ENCODE data around the gene DPP3. TPM values are rescaled to one million over a fixed set of nuclear protein-coding genes. Genes with fewer than 3 reads are reported as not detected.
A peak's percentile ranks its signal among the peaks of the same experiment; 100 is the strongest.

DPP3 gene
- total RNA-seq, 1 donor from 2014 or later = 60.0 TPM

DNA sequence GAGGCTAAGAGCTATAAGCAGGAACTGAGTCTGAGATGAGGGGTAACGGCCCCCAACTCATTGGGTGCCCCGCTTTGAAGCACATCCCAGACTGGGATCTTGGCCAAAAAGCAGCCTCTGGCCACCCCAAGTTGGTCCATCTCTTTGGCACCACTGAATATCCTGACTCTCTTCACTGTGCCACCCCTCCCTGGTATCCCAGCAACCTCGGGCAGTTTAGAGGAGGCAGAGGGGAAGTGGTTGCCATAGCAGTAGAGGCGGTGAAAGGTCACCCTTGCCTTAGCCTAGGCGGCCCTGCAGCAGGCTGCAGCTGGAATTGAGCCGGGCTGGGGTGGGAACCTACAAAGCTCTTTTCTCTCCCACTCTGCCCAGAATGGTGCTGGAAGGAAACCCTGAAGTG, 12.5 kb upstream of the DPP3 start:
- no peak for TF ChIP-seq EZH2 (IDR thresholded peaks at IDR 0.05; ENCODE audit: insufficient read depth, low read length)
- TF ChIP-seq, protein P1, sequence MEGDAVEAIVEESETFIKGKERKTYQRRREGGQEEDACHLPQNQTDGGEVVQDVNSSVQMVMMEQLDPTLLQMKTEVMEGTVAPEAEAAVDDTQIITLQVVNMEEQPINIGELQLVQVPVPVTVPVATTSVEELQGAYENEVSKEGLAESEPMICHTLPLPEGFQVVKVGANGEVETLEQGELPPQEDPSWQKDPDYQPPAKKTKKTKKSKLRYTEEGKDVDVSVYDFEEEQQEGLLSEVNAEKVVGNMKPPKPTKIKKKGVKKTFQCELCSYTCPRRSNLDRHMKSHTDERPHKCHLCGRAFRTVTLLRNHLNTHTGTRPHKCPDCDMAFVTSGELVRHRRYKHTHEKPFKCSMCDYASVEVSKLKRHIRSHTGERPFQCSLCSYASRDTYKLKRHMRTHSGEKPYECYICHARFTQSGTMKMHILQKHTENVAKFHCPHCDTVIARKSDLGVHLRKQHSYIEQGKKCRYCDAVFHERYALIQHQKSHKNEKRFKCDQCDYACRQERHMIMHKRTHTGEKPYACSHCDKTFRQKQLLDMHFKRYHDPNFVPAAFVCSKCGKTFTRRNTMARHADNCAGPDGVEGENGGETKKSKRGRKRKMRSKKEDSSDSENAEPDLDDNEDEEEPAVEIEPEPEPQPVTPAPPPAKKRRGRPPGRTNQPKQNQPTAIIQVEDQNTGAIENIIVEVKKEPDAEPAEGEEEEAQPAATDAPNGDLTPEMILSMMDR (IDR thresholded peaks at IDR 0.05; ENCODE audit: insufficient read depth, low read depth, low read length) = no peak
- no peak for FAIRE-seq
- H3K27me3 ChIP-seq (ENCODE audit: insufficient read depth, low read length) = no peaks in the 10 kb centered on the region
- peaks cover 10% of the 10 kb centered on the region for H4K20me1 ChIP-seq (ENCODE audit: insufficient read depth, low read length)
- peak overlapping the region; percentile 83 for H3K9ac ChIP-seq (ENCODE audit: low read length)
- Mint-ChIP-seq H3K27me3 (ENCODE audit: low read depth, unreplicated experiment) (peaks cover 2% of the 10 kb centered on the region), H3K27ac (ENCODE audit: unreplicated experiment) (no peak overlapping the region), H3K4me3 (ENCODE audit: unreplicated experiment) (peak overlapping the region; percentile 87), H3K36me3 (ENCODE audit: low read depth, unreplicated experiment) (peaks cover 9% of the 10 kb centered on the region), H3K9me3 (ENCODE audit: unreplicated experiment) (no peaks in the 10 kb centered on the region), H3K4me1 (ENCODE audit: low read depth, unreplicated experiment) (peaks cover 1% of the 10 kb centered on the region)
- DNase-seq (ENCODE audit: low read depth) = no peak
- no peak overlapping the region for H3K27ac ChIP-seq (ENCODE audit: low read depth, low read length)
- H3K36me3 ChIP-seq (ENCODE audit: insufficient read depth, low read length) = no peaks in the 10 kb centered on the region
- peak overlapping the region; percentile 98 for H3K4me2 ChIP-seq (ENCODE audit: low read length)
- H3K4me1 ChIP-seq (ENCODE audit: insufficient read depth, low read length) = peaks cover 10% of the 10 kb centered on the region
- H3K79me2 ChIP-seq (ENCODE audit: insufficient read depth, low read length) = no peaks in the 10 kb centered on the region
- H3K4me3 ChIP-seq (ENCODE audit: insufficient read depth, low read depth, low read length) = peak overlapping the region; percentile 67
- no peaks in the 10 kb centered on the region for H3K9me3 ChIP-seq (ENCODE audit: insufficient read depth, low read depth, low read length)
- H2AFZ ChIP-seq (ENCODE audit: low read depth, low read length) = peak overlapping the region; percentile 67

DNA sequence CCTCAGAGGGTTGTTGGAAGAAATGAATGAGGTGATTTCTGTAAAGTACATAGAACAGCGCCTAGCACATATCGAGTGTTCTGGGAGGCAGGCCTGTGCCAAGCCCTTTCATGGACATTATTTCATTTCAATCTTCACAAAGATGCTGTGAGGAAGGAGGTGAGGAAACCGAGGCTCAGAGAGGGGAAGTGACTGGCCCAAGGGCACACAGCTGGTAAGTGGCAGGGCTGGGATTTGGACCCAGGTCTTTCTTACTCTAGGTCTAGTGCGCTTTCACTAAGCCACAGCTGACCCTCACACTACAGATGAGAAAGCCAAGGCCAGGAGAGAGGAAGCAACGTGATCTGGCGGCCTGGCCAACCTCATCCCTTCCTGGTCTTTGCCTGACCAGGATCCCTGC, 11.5 kb upstream of the DPP3 start:
- no peak overlapping the region for H3K4me3 ChIP-seq (ENCODE audit: insufficient read depth, low read depth, low read length)
- DNase-seq (ENCODE audit: low read depth) = no peak
- peaks cover 10% of the 10 kb centered on the region for H4K20me1 ChIP-seq (ENCODE audit: insufficient read depth, low read length)
- H3K4me3 Mint-ChIP-seq (ENCODE audit: unreplicated experiment) = peak overlapping the region; percentile 34
- H3K4me1 Mint-ChIP-seq (ENCODE audit: low read depth, unreplicated experiment) = no peaks in the 10 kb centered on the region
- peaks cover 10% of the 10 kb centered on the region for H3K4me1 ChIP-seq (ENCODE audit: insufficient read depth, low read length)
- H3K9me3 ChIP-seq (ENCODE audit: insufficient read depth, low read depth, low read length) = no peaks in the 10 kb centered on the region
- FAIRE-seq = no peak
- no peaks in the 10 kb centered on the region for H3K79me2 ChIP-seq (ENCODE audit: insufficient read depth, low read length)
- no peaks in the 10 kb centered on the region for H3K27me3 ChIP-seq (ENCODE audit: insufficient read depth, low read length)
- H3K27me3 Mint-ChIP-seq (ENCODE audit: low read depth, unreplicated experiment) = peaks cover 2% of the 10 kb centered on the region
- no peak overlapping the region for H2AFZ ChIP-seq (ENCODE audit: low read depth, low read length)
- no peak overlapping the region for H3K27ac ChIP-seq (ENCODE audit: low read depth, low read length)
- no peaks in the 10 kb centered on the region for H3K36me3 ChIP-seq (ENCODE audit: insufficient read depth, low read length)
- TF ChIP-seq, protein P1 (IDR thresholded peaks at IDR 0.05; ENCODE audit: insufficient read depth, low read depth, low read length) = no peak
- TF ChIP-seq EZH2 (IDR thresholded peaks at IDR 0.05; ENCODE audit: insufficient read depth, low read length) = no peak
- H3K4me2 ChIP-seq (ENCODE audit: low read length) = no peak overlapping the region
- H3K9ac ChIP-seq (ENCODE audit: low read length) = no peak overlapping the region
- H3K36me3 Mint-ChIP-seq (ENCODE audit: low read depth, unreplicated experiment) = peaks cover 12% of the 10 kb centered on the region
- peak overlapping the region; percentile 53 for H3K27ac Mint-ChIP-seq (ENCODE audit: unreplicated experiment)
- no peaks in the 10 kb centered on the region for H3K9me3 Mint-ChIP-seq (ENCODE audit: unreplicated experiment)

DNA sequence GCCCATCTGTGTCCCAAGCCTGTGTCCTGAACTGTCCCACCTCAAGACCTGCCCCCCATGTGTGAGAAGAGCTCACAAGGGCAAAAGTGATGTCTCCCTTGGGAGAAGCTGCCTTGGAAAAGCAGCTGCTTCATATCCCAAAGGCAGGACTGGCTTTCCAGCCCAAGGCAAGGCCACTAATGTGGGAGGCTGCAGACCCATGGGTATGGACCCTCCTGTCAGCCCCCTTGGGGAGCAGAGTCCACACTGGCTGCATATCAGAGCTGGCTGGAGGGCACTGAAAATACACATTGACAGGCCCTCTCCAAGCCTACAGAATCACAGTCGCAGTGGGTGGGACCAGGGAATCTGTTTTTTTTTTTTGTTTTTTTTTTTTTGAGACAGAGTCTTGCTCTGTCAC, 10.8 kb upstream of the DPP3 start:
- peaks cover 12% of the 10 kb centered on the region for H3K36me3 Mint-ChIP-seq (ENCODE audit: low read depth, unreplicated experiment)

More for the DNA sequence above, 10.8 kb upstream of the DPP3 start:
- H3K9me3 Mint-ChIP-seq (ENCODE audit: unreplicated experiment) = no peaks in the 10 kb centered on the region
- Histone ChIP-seq H3K4me1 (ENCODE audit: insufficient read depth, low read length) (peaks cover 10% of the 10 kb centered on the region), H3K79me2 (ENCODE audit: insufficient read depth, low read length) (no peaks in the 10 kb centered on the region), H2AFZ (ENCODE audit: low read depth, low read length) (no peak overlapping the region), H4K20me1 (ENCODE audit: insufficient read depth, low read length) (peaks cover 10% of the 10 kb centered on the region), H3K9ac (ENCODE audit: low read length) (no peak overlapping the region), H3K9me3 (ENCODE audit: insufficient read depth, low read depth, low read length) (no peaks in the 10 kb centered on the region), H3K27ac (ENCODE audit: low read depth, low read length) (no peak overlapping the region), H3K36me3 (ENCODE audit: insufficient read depth, low read length) (no peaks in the 10 kb centered on the region), H3K4me2 (ENCODE audit: low read length) (no peak overlapping the region), H3K4me3 (ENCODE audit: insufficient read depth, low read depth, low read length) (no peak overlapping the region), H3K27me3 (ENCODE audit: insufficient read depth, low read length) (no peaks in the 10 kb centered on the region)
- H3K27ac Mint-ChIP-seq (ENCODE audit: unreplicated experiment) = no peak overlapping the region
- no peaks in the 10 kb centered on the region for H3K4me1 Mint-ChIP-seq (ENCODE audit: low read depth, unreplicated experiment)
- TF ChIP-seq, protein P1 (IDR thresholded peaks at IDR 0.05; ENCODE audit: insufficient read depth, low read depth, low read length) = no peak
- H3K4me3 Mint-ChIP-seq (ENCODE audit: unreplicated experiment) = no peak overlapping the region
- H3K27me3 Mint-ChIP-seq (ENCODE audit: low read depth, unreplicated experiment) = peaks cover 2% of the 10 kb centered on the region
- DNase-seq (ENCODE audit: low read depth) (no peak), FAIRE-seq (no peak)
